H9 (cell line): ENCODE data around the gene SOHLH2. TPM values are rescaled to one million over a fixed set of nuclear protein-coding genes. Genes with fewer than 3 reads are reported as not detected.

Experiments used
- DNase-seq: peaks from one replicate; pipeline ENCODE4 v3.0.0-alpha.2; 2017
- H2AFZ ChIP-seq: one replicate; pipeline ENCODE4 v1.6.1; 2013; ENCODE audit warnings: mild to moderate bottlenecking, low read length, control low read depth, moderate library complexity
- H2AK5ac ChIP-seq: 2 replicates; pipeline ENCODE4 v1.6.1; 2013; ENCODE audit warnings: low read length, control low read depth, mixed read lengths; ENCODE audit not compliant: insufficient read length
- H2BK120ac ChIP-seq: one replicate; pipeline ENCODE4 v1.6.1; 2013; ENCODE audit warnings: low read depth, mild to moderate bottlenecking, low read length, control low read depth, inconsistent platforms; ENCODE audit not compliant: poor library complexity, severe bottlenecking
- H2BK12ac ChIP-seq: 2 replicates; pipeline ENCODE4 v1.6.1; 2013; ENCODE audit warnings: low read length, control low read depth, mixed read lengths, low read depth; ENCODE audit not compliant: insufficient read length
- H2BK15ac ChIP-seq: 2 replicates; pipeline ENCODE4 v1.6.1; 2013; ENCODE audit warnings: low read depth, low read length, control low read depth
- H2BK20ac ChIP-seq: one replicate; pipeline ENCODE4 v1.6.1; 2013; ENCODE audit warnings: low read depth, mild to moderate bottlenecking, low read length, control low read depth, inconsistent platforms; ENCODE audit not compliant: poor library complexity, severe bottlenecking
- H2BK5ac ChIP-seq: 2 replicates; pipeline ENCODE4 v1.6.1; 2013; ENCODE audit warnings: low read length, control low read depth, mixed read lengths; ENCODE audit not compliant: insufficient read length
- H3K14ac ChIP-seq: 2 replicates; pipeline ENCODE4 v1.6.1; 2013; ENCODE audit warnings: low read length, control low read depth; ENCODE audit not compliant: insufficient read depth
- H3K18ac ChIP-seq: 2 replicates; pipeline ENCODE4 v1.6.1; 2013; ENCODE audit warnings: low read depth, mild to moderate bottlenecking, mixed read lengths, low read length, control low read depth; ENCODE audit not compliant: insufficient read length
- H3K23ac ChIP-seq: 2 replicates; pipeline ENCODE4 v1.6.1; 2013; ENCODE audit warnings: low read length, control low read depth, mixed read lengths, low read depth; ENCODE audit not compliant: insufficient read length
- H3K23me2 ChIP-seq: 2 replicates; pipeline ENCODE4 v1.6.1; 2013; ENCODE audit warnings: low read depth, mild to moderate bottlenecking, mixed read lengths, low read length, control low read depth; ENCODE audit not compliant: insufficient read length, poor library complexity, severe bottlenecking
- H3K27ac ChIP-seq: 2 replicates; pipeline ENCODE4 v1.5.1; 2013; ENCODE audit warnings: low read length, control low read depth, mixed read lengths, low read depth; ENCODE audit not compliant: insufficient read length
- H3K27me3 ChIP-seq: 2 replicates; pipeline ENCODE4 v1.6.1; 2013; ENCODE audit warnings: low read length, control low read depth, inconsistent platforms; ENCODE audit not compliant: insufficient read depth
- H3K4ac ChIP-seq: 2 replicates; pipeline ENCODE4 v1.6.1; 2013; ENCODE audit warnings: low read depth, mild to moderate bottlenecking, control low read depth, inconsistent platforms, low read length, moderate library complexity
- H3K4me1 ChIP-seq: 2 replicates; pipeline ENCODE4 v1.6.1; 2013; ENCODE audit warnings: low read length, control low read depth, inconsistent platforms; ENCODE audit not compliant: insufficient read depth
- H3K4me2 ChIP-seq: 2 replicates; pipeline ENCODE4 v1.6.1; 2013; ENCODE audit warnings: low read length, control low read depth, mixed read lengths; ENCODE audit not compliant: insufficient read length, insufficient read depth
- H3K56ac ChIP-seq: 2 replicates; pipeline ENCODE4 v1.6.1; 2013; ENCODE audit warnings: low read depth, mild to moderate bottlenecking, mixed read lengths, low read length, control low read depth; ENCODE audit not compliant: insufficient read length
- H3K79me1 ChIP-seq: 2 replicates; pipeline ENCODE4 v1.6.1; 2013; ENCODE audit warnings: low read depth, mild to moderate bottlenecking, moderate library complexity, low read length, control low read depth, inconsistent platforms; ENCODE audit not compliant: insufficient read depth, poor library complexity, severe bottlenecking
- H3K79me2 ChIP-seq: 2 replicates; pipeline ENCODE4 v1.6.1; 2013; ENCODE audit warnings: low read length, control low read depth, inconsistent platforms; ENCODE audit not compliant: insufficient read depth
- H3K9ac ChIP-seq: 2 replicates; pipeline ENCODE4 v1.6.1; 2013; ENCODE audit warnings: low read length, control low read depth, mixed read lengths; ENCODE audit not compliant: insufficient read length; ENCODE audit errors: extremely low read depth
- H3K9me3 ChIP-seq: one replicate; pipeline ENCODE4 v1.6.1; 2013; ENCODE audit warnings: low read depth, low read length, inconsistent platforms; ENCODE audit not compliant: control insufficient read depth
- H3T11ph ChIP-seq: one replicate; pipeline ENCODE4 v1.6.1; 2013; ENCODE audit warnings: mild to moderate bottlenecking, low read length, control low read depth, inconsistent platforms
- H4K20me1 ChIP-seq: one replicate; pipeline ENCODE4 v1.6.1; 2013; ENCODE audit not compliant: control insufficient read depth, insufficient read length, insufficient read depth
- H4K5ac ChIP-seq: 2 replicates; pipeline ENCODE4 v1.6.1; 2013; ENCODE audit warnings: low read depth, mild to moderate bottlenecking, mixed read lengths, low read length, control low read depth; ENCODE audit not compliant: insufficient read length
- H4K8ac ChIP-seq: replicated peaks from 2 replicates; pipeline ENCODE4 v1.6.1; 2013; ENCODE audit warnings: low read length, control low read depth, mixed read lengths, low read depth; ENCODE audit not compliant: insufficient read length
- H4K91ac ChIP-seq: 2 replicates; pipeline ENCODE4 v1.6.1; 2013; ENCODE audit warnings: low read depth, mild to moderate bottlenecking, moderate library complexity, mixed read lengths, low read length, control low read depth; ENCODE audit not compliant: insufficient read length
- H3K27ac Mint-ChIP-seq, 3 experiments: 2 replicates in 2 of 3; 3 replicates in 1 of 3; pipeline ENCODE4 v1.8.0; 2020 to 2021; ENCODE audit warnings: mixed read lengths in 3 of 3, mild to moderate bottlenecking in 1 of 3, moderate library complexity in 1 of 3
- H3K27me3 Mint-ChIP-seq: 2 replicates; pipeline ENCODE4 v1.8.0; 2021; ENCODE audit warnings: low read depth, mild to moderate bottlenecking, moderate library complexity, mixed read lengths
- H3K36me3 Mint-ChIP-seq, 3 experiments: 2 replicates in 2 of 3; 3 replicates in 1 of 3; pipeline ENCODE4 v1.8.0; 2020 to 2021; ENCODE audit warnings: low read depth in 3 of 3, mixed read lengths in 3 of 3; ENCODE audit not compliant: insufficient read depth in 1 of 3
- H3K4me1 Mint-ChIP-seq, 2 experiments: 2 replicates each; pipeline ENCODE4 v1.8.0; 2020; ENCODE audit warnings: mixed read lengths in 2 of 2
- H3K4me3 Mint-ChIP-seq, 2 experiments: 2 replicates in 1 of 2; 3 replicates in 1 of 2; pipeline ENCODE4 v1.8.0; 2020 to 2021; ENCODE audit warnings: mild to moderate bottlenecking in 2 of 2, mixed read lengths in 2 of 2, moderate library complexity in 1 of 2
- H3K9me3 Mint-ChIP-seq, 2 experiments: 2 replicates in 1 of 2; 3 replicates in 1 of 2; pipeline ENCODE4 v1.8.0; 2020; ENCODE audit warnings: mild to moderate bottlenecking in 2 of 2, mixed read lengths in 2 of 2, moderate library complexity in 1 of 2
- WGBS: extraction: QIAGEN DNeasy Blood & Tissue Kit; methylation state at CpG from one replicate; pipeline ENCODE4 v1.1.7; 2013; ENCODE audit warnings: missing lambda C conversion rate, low lambda C conversion rate, mixed read lengths; ENCODE audit not compliant: insufficient read length; ENCODE audit errors: extremely low coverage; 5-methylcytosine and 5-hydroxymethylcytosine counted together
- total RNA-seq: library from RNA; stranded (reverse); gene quantifications from 2 replicates; pipeline ENCODE4 v1.2.1, GENCODE V29; 2021
- TF ChIP-seq, protein P1 (sequence below): fragments of 200-600 bp; sonication (generic); conservative IDR thresholded peaks from 3 replicates; pipeline ENCODE4 v1.8.0; 2021; ENCODE audit warnings: antibody characterized with exemption, mild to moderate bottlenecking

The SOHLH2 gene
- total RNA-seq, 1 experiment from 2014 or later: 1.3 TPM

DNA sequence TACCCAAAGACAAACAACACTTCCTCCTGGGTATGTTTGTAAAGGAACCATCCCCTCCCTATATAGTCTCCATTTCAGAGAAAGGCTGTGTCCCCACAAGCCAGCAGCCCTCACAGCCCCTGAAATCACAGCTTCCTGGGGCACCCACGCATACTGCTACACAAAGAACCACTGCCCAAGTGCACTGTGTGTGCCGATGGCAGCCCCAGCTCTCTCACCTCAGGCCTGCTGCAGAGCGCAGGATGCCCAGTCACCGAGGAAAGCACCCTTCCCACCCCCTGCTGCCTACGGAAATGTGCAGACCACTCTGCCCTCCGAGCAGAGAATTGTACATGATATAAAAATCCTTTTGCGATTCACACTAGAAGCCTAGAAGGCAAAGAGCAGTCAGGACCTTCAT is 39.4 kb downstream of the SOHLH2 start:
- TF ChIP-seq, protein P1, sequence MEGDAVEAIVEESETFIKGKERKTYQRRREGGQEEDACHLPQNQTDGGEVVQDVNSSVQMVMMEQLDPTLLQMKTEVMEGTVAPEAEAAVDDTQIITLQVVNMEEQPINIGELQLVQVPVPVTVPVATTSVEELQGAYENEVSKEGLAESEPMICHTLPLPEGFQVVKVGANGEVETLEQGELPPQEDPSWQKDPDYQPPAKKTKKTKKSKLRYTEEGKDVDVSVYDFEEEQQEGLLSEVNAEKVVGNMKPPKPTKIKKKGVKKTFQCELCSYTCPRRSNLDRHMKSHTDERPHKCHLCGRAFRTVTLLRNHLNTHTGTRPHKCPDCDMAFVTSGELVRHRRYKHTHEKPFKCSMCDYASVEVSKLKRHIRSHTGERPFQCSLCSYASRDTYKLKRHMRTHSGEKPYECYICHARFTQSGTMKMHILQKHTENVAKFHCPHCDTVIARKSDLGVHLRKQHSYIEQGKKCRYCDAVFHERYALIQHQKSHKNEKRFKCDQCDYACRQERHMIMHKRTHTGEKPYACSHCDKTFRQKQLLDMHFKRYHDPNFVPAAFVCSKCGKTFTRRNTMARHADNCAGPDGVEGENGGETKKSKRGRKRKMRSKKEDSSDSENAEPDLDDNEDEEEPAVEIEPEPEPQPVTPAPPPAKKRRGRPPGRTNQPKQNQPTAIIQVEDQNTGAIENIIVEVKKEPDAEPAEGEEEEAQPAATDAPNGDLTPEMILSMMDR: no peak
- no peak overlapping the region for H2BK5ac ChIP-seq
- H4K8ac ChIP-seq: no peak overlapping the region
- H4K20me1 ChIP-seq: no peaks in the 10 kb centered on the region
- H4K5ac ChIP-seq: no peak overlapping the region
- no peak overlapping the region for H3K23ac ChIP-seq
- no peaks in the 10 kb centered on the region for H3K27me3 Mint-ChIP-seq
- H2AK5ac ChIP-seq: no peak overlapping the region
- H3K4me3 Mint-ChIP-seq: no peak overlapping the region
- WGBS: no CpG with 5 or more reads among the region's 7 CpGs
- H3K79me1 ChIP-seq: no peaks in the 10 kb centered on the region
- no peak overlapping the region for H2BK15ac ChIP-seq
- no peak overlapping the region for H3K27ac ChIP-seq
- no peak overlapping the region for H2AFZ ChIP-seq
- no peak overlapping the region for H3K4ac ChIP-seq
- H3K56ac ChIP-seq: no peak overlapping the region
- H3K4me1 ChIP-seq: no peaks in the 10 kb centered on the region
- no peak overlapping the region for H3K4me2 ChIP-seq
- H3K27me3 ChIP-seq: no peaks in the 10 kb centered on the region
- peaks cover 6 to 15% of the 10 kb centered on the region in 2 experiments; a peak in 3 of 4 replicates for H3K4me1 Mint-ChIP-seq
- no peaks in the 10 kb centered on the region for H3K23me2 ChIP-seq
- no peaks in the 10 kb centered on the region for H3K9me3 ChIP-seq
- no peak overlapping the region for H3T11ph ChIP-seq
- H3K18ac ChIP-seq: no peak overlapping the region
- no peaks in the 10 kb centered on the region for H3K9me3 Mint-ChIP-seq
- no peak overlapping the region for H2BK120ac ChIP-seq
- H3K79me2 ChIP-seq: no peaks in the 10 kb centered on the region
- no peak for DNase-seq
- no peaks in the 10 kb centered on the region for H3K36me3 Mint-ChIP-seq
- H3K27ac Mint-ChIP-seq: peak overlapping the region in 2 of 3 experiments; percentile 16 to 31; a peak in 3 of 7 replicates
- H2BK12ac ChIP-seq: no peak overlapping the region
- no peak overlapping the region for H3K9ac ChIP-seq
- no peak overlapping the region for H4K91ac ChIP-seq
- H2BK20ac ChIP-seq: no peak overlapping the region
- H3K14ac ChIP-seq: no peak overlapping the region
